ENCODE results near the gene ICAM4.
A peak's percentile ranks its signal among the peaks of the same experiment; 100 is the strongest.

ICAM4 gene

DNA sequence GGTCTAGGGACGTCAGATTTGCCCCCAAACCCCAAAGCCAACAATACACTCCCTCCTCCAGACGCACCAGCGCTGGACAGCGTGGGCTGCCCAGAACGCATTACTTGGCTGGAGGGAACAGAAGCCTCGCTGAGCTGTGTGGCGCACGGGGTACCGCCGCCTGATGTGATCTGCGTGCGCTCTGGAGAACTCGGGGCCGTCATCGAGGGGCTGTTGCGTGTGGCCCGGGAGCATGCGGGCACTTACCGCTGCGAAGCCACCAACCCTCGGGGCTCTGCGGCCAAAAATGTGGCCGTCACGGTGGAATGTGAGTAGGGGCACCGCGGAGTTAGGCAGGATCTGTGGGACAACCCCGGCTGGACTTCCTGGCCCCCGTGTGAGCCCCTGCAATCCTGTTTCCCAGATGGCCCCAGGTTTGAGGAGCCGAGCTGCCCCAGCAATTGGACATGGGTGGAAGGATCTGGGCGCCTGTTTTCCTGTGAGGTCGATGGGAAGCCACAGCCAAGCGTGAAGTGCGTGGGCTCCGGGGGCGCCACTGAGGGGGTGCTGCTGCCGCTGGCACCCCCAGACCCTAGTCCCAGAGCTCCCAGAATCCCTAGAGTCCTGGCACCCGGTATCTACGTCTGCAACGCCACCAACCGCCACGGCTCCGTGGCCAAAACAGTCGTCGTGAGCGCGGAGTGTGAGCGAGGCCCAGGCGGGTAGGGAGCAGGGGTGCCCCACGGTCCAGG lies 7.0 kb downstream of the ICAM4 start:
- POLR2A ChIA-PET, result no interaction called here
- WGBS (ENCODE audit: insufficient coverage), result 44% methylated on average over 38 of the region's 49 CpGs
- no peak overlapping the region for H3K4me3 ChIP-seq (ENCODE audit: control insufficient read depth in 1 of 7, extremely low read depth in 1 of 7, insufficient read depth in 4 of 7, low read depth in 2 of 7, low read length in 6 of 7)
- peaks cover 5 to 77% (median 68%) of the 10 kb centered on the region in 4 experiments for H3K4me1 ChIP-seq (ENCODE audit: control extremely low read depth in 1 of 4, control insufficient read depth in 4 of 4, insufficient read depth in 4 of 4, low read length in 3 of 4)
- no peaks in the 10 kb centered on the region for H3K9me3 ChIP-seq (ENCODE audit: control extremely low read depth in 1 of 5, control insufficient read depth in 4 of 5, insufficient read depth in 2 of 5, low read depth in 1 of 5, low read length in 4 of 5)
- no peak for DNase-seq
- CTCF ChIA-PET, result no interaction called here
- H3K27me3 ChIP-seq (replicated peaks in 2 of 5; ENCODE audit: control insufficient read depth in 4 of 5, insufficient read depth in 5 of 5, low read length in 4 of 5), result peaks cover 0 to 70% (median 51%) of the 10 kb centered on the region in 5 experiments
- no peaks in the 10 kb centered on the region for H3K36me3 ChIP-seq (ENCODE audit: control insufficient read depth in 4 of 4, insufficient read depth in 4 of 4, low read length in 3 of 4)
- no peak overlapping the region for H3K27ac ChIP-seq (ENCODE audit: insufficient read depth in 1 of 2, low read depth in 1 of 2, low read length in 2 of 2, poor library complexity in 1 of 2, severe bottlenecking in 2 of 2)

DNA sequence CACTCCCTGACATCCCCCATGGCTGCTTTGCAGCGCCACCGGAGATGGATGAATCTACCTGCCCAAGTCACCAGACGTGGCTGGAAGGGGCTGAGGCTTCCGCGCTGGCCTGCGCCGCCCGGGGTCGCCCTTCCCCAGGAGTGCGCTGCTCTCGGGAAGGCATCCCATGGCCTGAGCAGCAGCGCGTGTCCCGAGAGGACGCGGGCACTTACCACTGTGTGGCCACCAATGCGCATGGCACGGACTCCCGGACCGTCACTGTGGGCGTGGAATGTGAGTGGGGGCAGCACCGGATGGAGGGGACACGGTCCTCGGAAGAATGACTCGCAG lies 7.6 kb downstream of the ICAM4 start:
- Histone ChIP-seq H3K9me3 (ENCODE audit: control extremely low read depth in 1 of 5, control insufficient read depth in 4 of 5, insufficient read depth in 2 of 5, low read depth in 1 of 5, low read length in 4 of 5) (no peaks in the 10 kb centered on the region), H3K4me3 (ENCODE audit: control insufficient read depth in 1 of 7, extremely low read depth in 1 of 7, insufficient read depth in 4 of 7, low read depth in 2 of 7, low read length in 6 of 7) (no peak overlapping the region), H3K4me1 (ENCODE audit: control extremely low read depth in 1 of 4, control insufficient read depth in 4 of 4, insufficient read depth in 4 of 4, low read length in 3 of 4) (peaks cover 5 to 76% (median 67%) of the 10 kb centered on the region in 4 experiments), H3K27me3 (replicated peaks in 2 of 5; ENCODE audit: control insufficient read depth in 4 of 5, insufficient read depth in 5 of 5, low read length in 4 of 5) (peaks cover 0 to 70% (median 49%) of the 10 kb centered on the region in 5 experiments), H3K36me3 (ENCODE audit: control insufficient read depth in 4 of 4, insufficient read depth in 4 of 4, low read length in 3 of 4) (no peaks in the 10 kb centered on the region), H3K27ac (ENCODE audit: insufficient read depth in 1 of 2, low read depth in 1 of 2, low read length in 2 of 2, poor library complexity in 1 of 2, severe bottlenecking in 2 of 2) (no peak overlapping the region)
- no peak for DNase-seq
- ChIA-PET CTCF (no interaction called here), POLR2A (no interaction called here)
- 35% methylated on average over 24 of the region's 25 CpGs for WGBS (ENCODE audit: insufficient coverage)

DNA sequence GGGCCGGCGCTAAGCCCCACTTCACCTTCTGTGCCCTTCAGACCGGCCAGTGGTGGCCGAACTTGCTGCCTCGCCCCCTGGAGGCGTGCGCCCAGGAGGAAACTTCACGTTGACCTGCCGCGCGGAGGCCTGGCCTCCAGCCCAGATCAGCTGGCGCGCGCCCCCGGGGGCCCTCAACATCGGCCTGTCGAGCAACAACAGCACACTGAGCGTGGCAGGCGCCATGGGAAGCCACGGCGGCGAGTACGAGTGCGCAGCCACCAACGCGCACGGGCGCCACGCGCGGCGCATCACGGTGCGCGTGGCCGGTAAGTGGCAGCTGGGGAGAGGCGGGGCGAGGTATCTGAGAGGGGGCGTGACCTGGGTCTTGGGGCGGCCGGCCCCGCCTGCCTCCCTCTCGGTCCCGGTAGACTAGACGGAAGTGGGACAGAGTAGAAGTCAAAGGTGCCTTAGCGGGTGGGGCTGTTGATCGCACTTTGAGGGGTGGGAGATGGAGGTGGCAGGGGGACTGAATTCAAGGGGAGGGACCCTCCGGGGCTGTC lies 8.6 kb downstream of the ICAM4 start:
- WGBS (ENCODE audit: insufficient coverage), result 1% methylated on average over 39 of the region's 48 CpGs
- peak; percentile 58 to 71 (median 61) for DNase-seq
- Histone ChIP-seq H3K27me3 (replicated peaks in 2 of 5; ENCODE audit: control insufficient read depth in 4 of 5, insufficient read depth in 5 of 5, low read length in 4 of 5) (peaks cover 0 to 63% (median 45%) of the 10 kb centered on the region in 5 experiments), H3K4me3 (ENCODE audit: control insufficient read depth in 1 of 7, extremely low read depth in 1 of 7, insufficient read depth in 4 of 7, low read depth in 2 of 7, low read length in 6 of 7) (peak overlapping the region; percentile 4 to 78 (median 48)), H3K36me3 (ENCODE audit: control insufficient read depth in 4 of 4, insufficient read depth in 4 of 4, low read length in 3 of 4) (no peaks in the 10 kb centered on the region), H3K27ac (ENCODE audit: insufficient read depth in 1 of 2, low read depth in 1 of 2, low read length in 2 of 2, poor library complexity in 1 of 2, severe bottlenecking in 2 of 2) (no peak overlapping the region), H3K4me1 (ENCODE audit: control extremely low read depth in 1 of 4, control insufficient read depth in 4 of 4, insufficient read depth in 4 of 4, low read length in 3 of 4) (peaks cover 5 to 76% (median 67%) of the 10 kb centered on the region in 4 experiments), H3K9me3 (ENCODE audit: control extremely low read depth in 1 of 5, control insufficient read depth in 4 of 5, insufficient read depth in 2 of 5, low read depth in 1 of 5, low read length in 4 of 5) (no peaks in the 10 kb centered on the region)
- ChIA-PET CTCF (interaction anchor here (0.8 to 1.3 kb wide), 2 partner anchors 25 to 39 kb away, joined by 3 to 4 read pairs; no protein-coding TSS in a partner anchor), POLR2A (interaction anchor here (0.8 to 1.2 kb wide), 3 partner anchors 9 to 85 kb away, joined by 3 to 5 read pairs (median 3); partner anchors contain the start of genes ICAM1, ICAM4 and TYK2)

DNA sequence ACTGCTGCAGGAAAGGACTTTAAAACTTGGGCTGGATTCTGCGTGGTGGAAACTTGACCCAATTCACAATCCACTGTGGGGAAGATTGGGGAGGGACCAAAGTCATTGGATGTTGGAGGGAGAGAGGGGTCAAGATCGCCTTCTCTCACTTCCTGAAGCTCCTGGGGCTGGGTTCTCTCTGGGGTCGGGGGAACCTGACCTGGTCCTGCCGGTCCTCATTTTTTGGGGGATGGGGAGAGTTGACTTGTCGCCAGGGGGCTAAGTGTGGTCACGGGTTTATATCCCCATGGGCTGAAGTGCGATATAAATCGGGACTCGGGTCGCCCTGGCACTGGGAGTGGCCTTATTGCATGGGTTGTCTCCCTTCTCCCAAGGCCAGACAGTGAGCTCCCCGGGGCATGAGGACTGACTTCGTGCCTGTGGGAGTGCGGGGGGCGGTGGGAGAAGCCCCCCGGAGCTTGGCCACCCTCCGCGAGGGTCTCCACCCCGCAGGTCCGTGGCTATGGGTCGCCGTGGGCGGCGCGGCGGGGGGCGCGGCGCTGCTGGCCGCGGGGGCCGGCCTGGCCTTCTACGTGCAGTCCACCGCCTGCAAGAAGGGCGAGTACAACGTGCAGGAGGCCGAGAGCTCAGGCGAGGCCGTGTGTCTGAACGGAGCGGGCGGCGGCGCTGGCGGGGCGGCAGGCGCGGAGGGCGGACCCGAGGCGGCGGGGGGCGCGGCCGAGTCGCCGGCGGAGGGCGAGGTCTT lies 9.3 kb downstream of the ICAM4 start:
- WGBS (ENCODE audit: insufficient coverage), result 15% methylated on average over 11 of the region's 58 CpGs
- peak overlapping the region; percentile 4 to 78 (median 48) for H3K4me3 ChIP-seq (ENCODE audit: control insufficient read depth in 1 of 7, extremely low read depth in 1 of 7, insufficient read depth in 4 of 7, low read depth in 2 of 7, low read length in 6 of 7)
- peaks cover 0 to 57% (median 40%) of the 10 kb centered on the region in 5 experiments for H3K27me3 ChIP-seq (replicated peaks in 2 of 5; ENCODE audit: control insufficient read depth in 4 of 5, insufficient read depth in 5 of 5, low read length in 4 of 5)

DNA sequence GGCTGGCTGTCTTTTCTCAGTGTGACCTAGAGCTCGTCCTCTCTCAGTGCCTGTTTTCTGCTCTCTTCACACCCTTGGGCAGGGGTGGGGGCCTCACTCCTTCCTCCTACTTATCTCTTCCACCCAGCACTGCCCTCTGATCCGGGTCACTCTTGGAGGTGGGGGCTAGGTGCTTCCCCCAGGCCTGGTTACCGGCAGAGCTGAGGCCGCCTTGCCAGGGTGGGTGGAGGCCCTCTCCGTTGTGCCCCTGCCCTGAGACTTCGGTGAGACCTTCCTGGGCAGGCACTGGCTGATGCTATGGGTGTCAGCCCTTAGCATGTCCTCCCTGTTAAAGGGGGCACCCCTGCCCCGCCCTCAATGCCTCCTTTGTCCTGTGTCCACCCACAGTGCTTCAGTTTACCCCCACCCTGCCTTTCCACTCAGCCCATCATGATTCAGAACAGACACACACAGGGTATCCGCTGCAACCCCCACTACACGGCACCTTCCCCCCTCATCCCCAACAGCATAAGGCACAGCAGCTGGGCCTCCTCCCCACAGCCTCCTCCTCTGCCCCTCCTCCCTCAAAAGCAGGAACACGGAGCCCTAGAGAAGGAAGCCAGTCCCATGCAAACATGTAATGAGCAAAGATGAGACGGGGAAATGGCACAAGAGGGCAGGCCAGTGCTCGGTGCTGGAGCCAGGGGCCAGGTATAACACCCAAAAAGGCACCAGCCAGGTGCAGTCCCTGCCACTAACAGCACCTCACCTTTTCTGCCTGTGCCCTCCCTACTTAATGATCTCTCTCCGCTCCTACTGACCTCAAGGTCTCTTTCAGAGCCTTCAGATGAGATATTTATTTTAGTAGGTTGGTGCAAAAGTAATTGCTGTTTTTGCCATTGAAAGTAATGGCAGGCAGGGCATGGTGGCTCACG lies 13.0 kb downstream of the ICAM4 start:
- POLR2A ChIA-PET, result interaction anchor here (0.6 to 1.5 kb wide), 7 partner anchors 10 to 80 kb away, joined by 3 to 12 read pairs (median 3); partner anchors contain the start of genes ICAM1, ICAM5, RAVER1 and TYK2
- Histone ChIP-seq H3K36me3 (ENCODE audit: control insufficient read depth in 4 of 4, insufficient read depth in 4 of 4, low read length in 3 of 4) (peaks cover 0 to 2% (median 0%) of the 10 kb centered on the region in 4 experiments), H3K27ac (ENCODE audit: insufficient read depth in 1 of 2, low read depth in 1 of 2, low read length in 2 of 2, poor library complexity in 1 of 2, severe bottlenecking in 2 of 2) (peak overlapping the region; percentile 59 to 82), H3K4me1 (ENCODE audit: control extremely low read depth in 1 of 4, control insufficient read depth in 4 of 4, insufficient read depth in 4 of 4, low read length in 3 of 4) (peaks cover 5 to 72% (median 56%) of the 10 kb centered on the region in 4 experiments), H3K4me3 (ENCODE audit: control insufficient read depth in 1 of 7, extremely low read depth in 1 of 7, insufficient read depth in 4 of 7, low read depth in 2 of 7, low read length in 6 of 7) (peak overlapping the region in 4 of 7 experiments; percentile 6 to 43 (median 28)), H3K9me3 (ENCODE audit: control extremely low read depth in 1 of 5, control insufficient read depth in 4 of 5, insufficient read depth in 2 of 5, low read depth in 1 of 5, low read length in 4 of 5) (no peaks in the 10 kb centered on the region), H3K27me3 (replicated peaks in 2 of 5; ENCODE audit: control insufficient read depth in 4 of 5, insufficient read depth in 5 of 5, low read length in 4 of 5) (peaks cover 0 to 19% (median 11%) of the 10 kb centered on the region in 5 experiments)
- CTCF ChIA-PET, result interaction anchor here (0.6 to 2.6 kb wide), 9 partner anchors 11 to 117 kb away, joined by 3 to 21 read pairs (median 6); partner anchors contain the start of genes ICAM1, ICAM4 and ICAM5
- WGBS (ENCODE audit: insufficient coverage), result 9% methylated on average over 9 of the region's 14 CpGs
- peak; percentile 80 to 96 (median 94) for DNase-seq

More for the DNA sequence above, 9.3 kb downstream of the ICAM4 start:
- Histone ChIP-seq H3K36me3 (ENCODE audit: control insufficient read depth in 4 of 4, insufficient read depth in 4 of 4, low read length in 3 of 4) (no peaks in the 10 kb centered on the region), H3K27ac (ENCODE audit: insufficient read depth in 1 of 2, low read depth in 1 of 2, low read length in 2 of 2, poor library complexity in 1 of 2, severe bottlenecking in 2 of 2) (no peak overlapping the region), H3K9me3 (ENCODE audit: control extremely low read depth in 1 of 5, control insufficient read depth in 4 of 5, insufficient read depth in 2 of 5, low read depth in 1 of 5, low read length in 4 of 5) (no peaks in the 10 kb centered on the region), H3K4me1 (ENCODE audit: control extremely low read depth in 1 of 4, control insufficient read depth in 4 of 4, insufficient read depth in 4 of 4, low read length in 3 of 4) (peaks cover 5 to 76% (median 64%) of the 10 kb centered on the region in 4 experiments)
- POLR2A ChIA-PET, result interaction anchor here (0.8 to 1.2 kb wide), 3 partner anchors 10 to 85 kb away, joined by 3 to 5 read pairs (median 3); partner anchors contain the start of genes ICAM1, ICAM4 and TYK2
- peak in 1 of 3 donors; percentile 29 for DNase-seq
- CTCF ChIA-PET, result interaction anchor here (0.8 to 1.3 kb wide), 2 partner anchors 26 to 38 kb away, joined by 3 to 4 read pairs; no protein-coding TSS in a partner anchor
